ENCODE measurements around the gene HDX.

DNA sequence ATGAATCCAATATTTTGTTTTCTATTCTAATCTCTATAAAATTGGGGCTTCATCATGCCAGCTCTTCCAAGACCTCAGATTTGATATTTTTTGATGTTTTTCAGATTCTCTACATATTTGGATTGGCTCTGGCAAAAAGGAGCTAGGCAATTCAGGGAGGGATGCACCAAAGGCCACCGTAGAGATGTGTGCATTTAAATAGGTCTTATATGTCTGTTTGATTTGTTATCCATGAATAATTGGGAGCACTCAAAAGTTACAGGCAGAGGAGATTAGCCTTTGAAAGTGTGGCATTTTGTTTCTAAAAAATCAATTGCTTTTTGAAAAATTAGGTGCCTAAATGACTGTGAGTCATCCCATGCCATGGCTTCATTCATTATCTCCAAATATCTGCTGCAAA lies 167.1 kb downstream of the HDX start:
- TF ChIP-seq, protein P1, sequence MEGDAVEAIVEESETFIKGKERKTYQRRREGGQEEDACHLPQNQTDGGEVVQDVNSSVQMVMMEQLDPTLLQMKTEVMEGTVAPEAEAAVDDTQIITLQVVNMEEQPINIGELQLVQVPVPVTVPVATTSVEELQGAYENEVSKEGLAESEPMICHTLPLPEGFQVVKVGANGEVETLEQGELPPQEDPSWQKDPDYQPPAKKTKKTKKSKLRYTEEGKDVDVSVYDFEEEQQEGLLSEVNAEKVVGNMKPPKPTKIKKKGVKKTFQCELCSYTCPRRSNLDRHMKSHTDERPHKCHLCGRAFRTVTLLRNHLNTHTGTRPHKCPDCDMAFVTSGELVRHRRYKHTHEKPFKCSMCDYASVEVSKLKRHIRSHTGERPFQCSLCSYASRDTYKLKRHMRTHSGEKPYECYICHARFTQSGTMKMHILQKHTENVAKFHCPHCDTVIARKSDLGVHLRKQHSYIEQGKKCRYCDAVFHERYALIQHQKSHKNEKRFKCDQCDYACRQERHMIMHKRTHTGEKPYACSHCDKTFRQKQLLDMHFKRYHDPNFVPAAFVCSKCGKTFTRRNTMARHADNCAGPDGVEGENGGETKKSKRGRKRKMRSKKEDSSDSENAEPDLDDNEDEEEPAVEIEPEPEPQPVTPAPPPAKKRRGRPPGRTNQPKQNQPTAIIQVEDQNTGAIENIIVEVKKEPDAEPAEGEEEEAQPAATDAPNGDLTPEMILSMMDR (IDR thresholded peaks at IDR 0.05) = no peak
- no peak for TF ChIP-seq TAF1 (IDR thresholded peaks at IDR 0.05; ENCODE audit: borderline replicate concordance, low read depth, low read length)
- no peak for TF ChIP-seq EZH2phosphoT487 (IDR thresholded peaks at IDR 0.05; ENCODE audit: borderline replicate concordance, low read depth)
- TF ChIP-seq RAD21 (IDR thresholded peaks at IDR 0.05; ENCODE audit: low read length) = no peak
- no peak for TF ChIP-seq RFX5 (IDR thresholded peaks at IDR 0.05; ENCODE audit: low read length)
- no peak for TF ChIP-seq NFIC (IDR thresholded peaks at IDR 0.05; ENCODE audit: borderline replicate concordance)
- no peak for TF ChIP-seq YY1 (IDR thresholded peaks at IDR 0.05; ENCODE audit: low read depth)
- TF ChIP-seq, protein P2, sequence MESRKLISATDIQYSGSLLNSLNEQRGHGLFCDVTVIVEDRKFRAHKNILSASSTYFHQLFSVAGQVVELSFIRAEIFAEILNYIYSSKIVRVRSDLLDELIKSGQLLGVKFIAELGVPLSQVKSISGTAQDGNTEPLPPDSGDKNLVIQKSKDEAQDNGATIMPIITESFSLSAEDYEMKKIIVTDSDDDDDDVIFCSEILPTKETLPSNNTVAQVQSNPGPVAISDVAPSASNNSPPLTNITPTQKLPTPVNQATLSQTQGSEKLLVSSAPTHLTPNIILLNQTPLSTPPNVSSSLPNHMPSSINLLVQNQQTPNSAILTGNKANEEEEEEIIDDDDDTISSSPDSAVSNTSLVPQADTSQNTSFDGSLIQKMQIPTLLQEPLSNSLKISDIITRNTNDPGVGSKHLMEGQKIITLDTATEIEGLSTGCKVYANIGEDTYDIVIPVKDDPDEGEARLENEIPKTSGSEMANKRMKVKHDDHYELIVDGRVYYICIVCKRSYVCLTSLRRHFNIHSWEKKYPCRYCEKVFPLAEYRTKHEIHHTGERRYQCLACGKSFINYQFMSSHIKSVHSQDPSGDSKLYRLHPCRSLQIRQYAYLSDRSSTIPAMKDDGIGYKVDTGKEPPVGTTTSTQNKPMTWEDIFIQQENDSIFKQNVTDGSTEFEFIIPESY (IDR thresholded peaks at IDR 0.05; ENCODE audit: borderline replicate concordance, low read depth) = no peak
- TF ChIP-seq, protein P3, sequence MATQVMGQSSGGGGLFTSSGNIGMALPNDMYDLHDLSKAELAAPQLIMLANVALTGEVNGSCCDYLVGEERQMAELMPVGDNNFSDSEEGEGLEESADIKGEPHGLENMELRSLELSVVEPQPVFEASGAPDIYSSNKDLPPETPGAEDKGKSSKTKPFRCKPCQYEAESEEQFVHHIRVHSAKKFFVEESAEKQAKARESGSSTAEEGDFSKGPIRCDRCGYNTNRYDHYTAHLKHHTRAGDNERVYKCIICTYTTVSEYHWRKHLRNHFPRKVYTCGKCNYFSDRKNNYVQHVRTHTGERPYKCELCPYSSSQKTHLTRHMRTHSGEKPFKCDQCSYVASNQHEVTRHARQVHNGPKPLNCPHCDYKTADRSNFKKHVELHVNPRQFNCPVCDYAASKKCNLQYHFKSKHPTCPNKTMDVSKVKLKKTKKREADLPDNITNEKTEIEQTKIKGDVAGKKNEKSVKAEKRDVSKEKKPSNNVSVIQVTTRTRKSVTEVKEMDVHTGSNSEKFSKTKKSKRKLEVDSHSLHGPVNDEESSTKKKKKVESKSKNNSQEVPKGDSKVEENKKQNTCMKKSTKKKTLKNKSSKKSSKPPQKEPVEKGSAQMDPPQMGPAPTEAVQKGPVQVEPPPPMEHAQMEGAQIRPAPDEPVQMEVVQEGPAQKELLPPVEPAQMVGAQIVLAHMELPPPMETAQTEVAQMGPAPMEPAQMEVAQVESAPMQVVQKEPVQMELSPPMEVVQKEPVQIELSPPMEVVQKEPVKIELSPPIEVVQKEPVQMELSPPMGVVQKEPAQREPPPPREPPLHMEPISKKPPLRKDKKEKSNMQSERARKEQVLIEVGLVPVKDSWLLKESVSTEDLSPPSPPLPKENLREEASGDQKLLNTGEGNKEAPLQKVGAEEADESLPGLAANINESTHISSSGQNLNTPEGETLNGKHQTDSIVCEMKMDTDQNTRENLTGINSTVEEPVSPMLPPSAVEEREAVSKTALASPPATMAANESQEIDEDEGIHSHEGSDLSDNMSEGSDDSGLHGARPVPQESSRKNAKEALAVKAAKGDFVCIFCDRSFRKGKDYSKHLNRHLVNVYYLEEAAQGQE (IDR thresholded peaks at IDR 0.05; ENCODE audit: low read depth, low read length) = no peak
- TF ChIP-seq, protein P4, sequence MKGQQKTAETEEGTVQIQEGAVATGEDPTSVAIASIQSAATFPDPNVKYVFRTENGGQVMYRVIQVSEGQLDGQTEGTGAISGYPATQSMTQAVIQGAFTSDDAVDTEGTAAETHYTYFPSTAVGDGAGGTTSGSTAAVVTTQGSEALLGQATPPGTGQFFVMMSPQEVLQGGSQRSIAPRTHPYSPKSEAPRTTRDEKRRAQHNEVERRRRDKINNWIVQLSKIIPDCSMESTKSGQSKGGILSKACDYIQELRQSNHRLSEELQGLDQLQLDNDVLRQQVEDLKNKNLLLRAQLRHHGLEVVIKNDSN (IDR thresholded peaks at IDR 0.05; ENCODE audit: borderline replicate concordance, low read depth) = no peak
